GM19395 (cell line): ENCODE measurements around the gene TMEM98.
"Not testable (repeated sequence)": the region's sequence is repeated elsewhere in the genome, so short reads cannot be mapped to it uniquely, and the experiment has no call there.

Source experiments
- ATAC-seq: cut with Tn5 transposase; IDR thresholded peaks from one replicate; pipeline ENCODE4 v1.9.1; 2021; ENCODE audit warnings: mild to moderate bottlenecking, moderate library complexity; ENCODE audit not compliant: unreplicated experiment

Gene TMEM98

DNA sequence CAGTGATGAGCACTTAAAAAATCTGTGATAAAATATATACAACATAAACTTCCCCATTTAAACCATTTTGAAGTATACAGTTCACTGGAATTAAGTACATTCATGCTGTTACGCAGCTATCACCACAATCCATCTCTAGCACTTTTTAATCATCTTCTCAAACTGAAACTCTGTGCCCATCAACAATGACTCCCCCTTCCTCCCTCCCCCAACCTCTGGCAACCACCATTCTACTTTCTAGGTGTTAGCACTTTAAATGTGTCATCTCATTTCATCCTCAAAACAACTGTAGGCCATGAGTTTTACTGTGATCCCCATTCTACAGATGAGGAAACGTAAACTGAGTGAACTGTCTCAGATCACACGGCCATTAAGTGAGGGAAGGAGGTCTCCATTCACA is 13.8 kb upstream of the TMEM98 start:
- no peak for ATAC-seq

DNA sequence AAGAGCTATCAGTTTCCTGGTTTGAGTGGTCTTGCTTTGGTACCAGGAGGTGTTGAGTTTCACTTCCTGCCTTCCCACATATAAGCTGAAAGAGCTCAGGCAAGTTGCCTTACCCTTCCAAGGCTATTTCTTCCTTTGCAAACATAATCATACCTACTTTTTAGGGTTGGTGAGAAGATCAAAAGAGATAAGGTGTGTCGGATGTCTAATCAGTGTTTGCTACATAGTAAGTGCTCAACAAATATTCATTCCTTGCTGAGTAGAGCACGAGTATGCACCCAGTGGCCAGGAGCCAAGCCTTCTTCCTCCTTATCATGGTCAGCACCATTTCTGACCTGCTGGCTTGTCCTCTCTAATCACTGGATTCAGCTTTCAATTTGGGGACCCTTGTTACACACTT is 12.7 kb upstream of the TMEM98 start:
- ATAC-seq = no peak

DNA sequence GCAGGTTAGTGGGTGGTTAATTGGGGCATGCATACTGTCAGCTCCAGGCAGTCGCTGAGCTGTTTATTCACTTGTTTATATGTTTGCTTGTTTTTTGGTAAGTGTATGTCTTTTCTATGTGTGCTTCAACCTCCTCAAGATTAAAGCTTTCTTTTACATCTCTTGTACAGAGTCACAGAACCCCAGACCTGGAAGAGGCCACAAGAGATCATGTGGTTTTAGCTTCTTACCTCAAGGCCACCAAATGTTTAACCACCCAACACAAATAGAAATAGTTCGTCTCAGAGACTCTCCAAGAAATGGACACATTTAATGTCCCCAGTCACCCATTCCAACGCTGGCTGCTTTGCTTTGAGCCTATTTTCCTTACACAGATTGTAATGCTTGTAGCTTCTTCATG is 11.8 kb upstream of the TMEM98 start:
- ATAC-seq = no peak

DNA sequence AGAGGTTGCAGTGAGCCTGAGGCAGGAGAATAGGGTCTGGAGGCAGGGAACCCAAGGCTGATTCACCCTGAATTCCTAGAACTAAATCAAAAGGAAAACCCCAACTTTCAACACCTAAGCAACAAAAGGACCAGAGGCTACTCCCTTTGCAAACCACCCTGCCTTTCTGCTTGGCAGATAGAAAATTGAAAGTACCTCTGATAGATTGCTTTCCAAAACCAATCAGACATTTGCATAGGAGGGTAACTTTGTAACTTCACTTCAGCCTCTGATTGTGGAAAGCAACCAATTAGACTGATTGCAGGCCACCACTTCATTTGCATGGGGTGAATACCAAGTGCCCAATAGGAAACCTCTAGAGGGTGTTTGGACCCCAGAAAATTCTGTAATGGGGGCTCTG is 10.9 kb upstream of the TMEM98 start:
- ATAC-seq = no peak

DNA sequence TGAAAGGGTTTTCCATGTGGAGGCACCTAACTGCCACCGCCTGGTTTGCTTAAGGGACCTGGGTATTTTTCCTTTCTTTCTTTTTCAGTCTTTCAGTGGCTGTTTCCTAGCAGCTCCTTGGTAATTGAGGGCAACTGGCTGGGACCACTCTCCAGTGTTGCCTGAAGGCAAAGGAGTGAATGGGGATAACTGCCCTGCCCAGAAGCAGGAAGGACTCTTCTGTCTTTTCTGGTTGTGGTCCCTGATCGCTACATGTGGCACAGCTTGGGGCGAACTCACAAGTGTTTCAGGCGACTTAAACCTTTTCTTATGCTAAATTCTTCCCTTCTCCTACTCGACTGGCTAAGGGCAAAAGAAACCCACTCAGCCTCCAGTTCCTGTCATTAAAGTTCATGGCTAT is 10.1 kb upstream of the TMEM98 start:
- no peak for ATAC-seq

DNA sequence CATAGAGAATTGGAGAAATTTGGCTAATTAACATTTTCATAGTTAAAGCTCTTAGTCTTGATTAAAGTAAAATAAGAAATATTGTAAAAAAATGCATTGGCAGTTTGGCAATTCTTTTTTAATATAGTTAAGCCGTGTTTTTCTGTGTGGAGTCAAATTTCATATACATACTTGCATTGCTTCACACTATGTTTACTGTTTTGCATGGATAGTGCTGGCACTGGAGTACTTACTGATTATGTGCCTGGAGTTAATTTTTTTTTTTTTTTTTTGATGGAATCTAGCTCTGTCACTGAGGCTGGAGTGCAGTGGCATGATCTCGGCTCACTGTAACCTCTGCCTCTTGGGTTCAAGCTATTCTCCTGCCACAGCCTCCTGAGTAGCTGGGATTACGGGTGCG is 8.1 kb upstream of the TMEM98 start:
- not testable (repeated sequence) for ATAC-seq

DNA sequence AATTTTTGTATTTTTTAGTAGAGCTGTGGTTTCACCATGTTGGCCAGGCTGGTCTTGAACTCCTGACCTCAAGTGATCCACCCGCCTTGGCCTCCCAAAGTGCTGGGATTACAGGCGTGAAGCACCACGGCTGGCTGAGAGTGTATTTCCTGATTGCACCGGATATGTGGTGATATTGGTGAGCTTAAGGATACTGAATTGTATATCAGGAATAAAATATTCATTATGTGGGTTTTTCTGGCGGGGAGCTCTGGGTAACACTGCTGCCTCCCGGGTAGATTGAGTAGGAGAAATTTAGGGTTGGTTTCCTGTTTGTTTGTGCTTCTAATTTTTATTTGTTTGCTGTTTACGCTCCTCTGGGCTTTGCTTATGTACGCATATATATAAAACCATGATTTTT is 7.7 kb upstream of the TMEM98 start:
- ATAC-seq = no peak

DNA sequence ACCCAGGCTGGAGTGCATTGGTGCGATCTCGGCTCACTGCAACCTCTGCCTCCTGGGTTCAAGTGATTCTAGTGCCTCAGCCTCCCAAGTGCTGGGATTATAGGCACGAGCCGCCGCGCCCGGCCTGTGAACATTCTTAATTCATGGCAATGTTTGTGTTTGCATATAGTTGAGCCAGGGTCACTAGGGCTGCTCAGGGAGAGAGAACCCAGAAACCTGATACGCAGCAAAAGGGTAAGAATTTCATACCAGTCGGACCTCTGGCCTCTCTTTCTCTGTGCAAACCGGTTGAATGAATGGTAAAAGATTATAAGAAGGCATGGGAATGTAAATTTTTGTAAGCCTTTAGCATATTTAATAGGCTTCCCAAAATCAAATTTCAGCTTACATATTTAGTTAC is 6.9 kb upstream of the TMEM98 start:
- no peak for ATAC-seq

DNA sequence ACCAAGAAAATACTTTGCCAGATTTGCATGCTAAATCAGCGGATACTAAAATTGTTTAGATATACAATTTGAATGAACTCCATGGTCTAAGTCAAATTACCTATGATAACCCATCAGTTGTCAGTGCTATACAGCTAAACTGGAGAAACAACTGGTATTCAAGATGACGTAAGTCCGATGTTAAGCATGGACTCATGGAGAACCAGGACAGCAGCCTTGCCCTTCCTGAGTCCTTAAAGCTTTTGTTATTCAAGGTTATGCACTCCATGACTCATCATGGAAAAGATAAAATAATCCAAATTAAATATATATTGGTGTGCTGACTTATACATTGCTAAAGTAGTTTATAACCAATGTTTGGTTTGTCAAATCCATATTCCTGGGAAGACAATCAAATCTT is 4.0 kb upstream of the TMEM98 start:
- ATAC-seq = not testable (repeated sequence)

DNA sequence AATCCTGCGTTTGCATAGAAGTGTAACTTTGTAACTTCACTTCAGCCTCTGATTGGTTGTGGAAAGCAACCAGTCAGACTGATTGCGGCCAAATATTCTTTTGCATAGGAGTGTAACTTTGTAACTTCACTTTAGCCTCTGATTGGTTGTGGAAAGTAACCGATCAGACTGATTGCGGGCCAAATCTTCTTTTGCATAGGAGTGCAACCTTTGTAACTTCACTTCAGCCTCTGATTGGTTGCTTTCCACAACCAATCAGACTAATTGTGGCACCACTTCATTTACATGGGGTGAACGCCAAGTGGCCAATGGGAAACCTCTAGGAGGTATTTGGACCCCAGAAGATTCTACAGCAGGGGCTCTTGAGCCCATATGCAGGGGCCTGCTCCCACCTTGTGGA is 1.8 kb upstream of the TMEM98 start:
- ATAC-seq = no peak

DNA sequence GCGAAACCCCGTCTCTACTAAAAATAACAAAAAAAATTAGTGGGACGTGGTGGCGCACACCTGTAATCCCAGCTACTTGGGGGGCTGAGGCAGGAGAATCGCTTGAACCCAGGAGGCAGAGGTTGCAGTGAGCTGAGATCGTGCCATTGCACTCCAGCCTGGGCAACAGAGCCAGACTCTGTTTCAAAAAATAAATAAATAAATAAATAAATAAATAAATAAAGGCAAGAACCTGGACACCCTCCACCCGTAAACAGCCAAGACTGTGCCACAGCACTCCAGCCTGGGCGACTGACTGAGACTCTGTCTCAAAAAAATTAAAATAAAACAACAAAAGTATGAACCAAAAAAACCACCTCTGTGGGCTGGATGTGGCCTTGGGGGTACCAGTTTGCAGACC is 1.2 kb upstream of the TMEM98 start:
- not testable (repeated sequence) for ATAC-seq

DNA sequence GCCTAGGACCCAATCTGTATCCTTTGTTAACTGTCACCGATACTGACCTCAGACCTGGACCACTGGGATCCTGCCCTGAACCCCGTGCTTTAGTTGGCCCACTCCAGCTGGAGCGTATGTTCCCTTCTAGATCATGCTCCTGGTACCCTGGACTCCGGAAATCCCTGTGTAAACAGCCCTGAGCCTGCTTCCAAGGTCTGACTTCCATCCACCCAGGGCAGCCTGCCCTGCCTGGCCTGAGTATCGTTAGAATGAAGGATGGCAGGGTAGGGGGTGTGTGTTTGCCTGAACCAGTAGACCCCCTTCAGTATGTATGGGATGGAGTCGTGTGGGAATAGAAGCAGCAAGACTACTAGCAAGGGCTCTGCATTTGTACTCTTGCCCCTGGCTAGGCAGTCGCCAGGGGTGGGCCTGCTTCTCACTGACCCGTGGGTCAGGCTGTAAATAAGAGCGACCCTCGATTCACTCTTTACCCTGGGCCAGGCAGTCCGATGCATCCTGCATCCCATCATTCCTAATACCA is 691 bp upstream of the TMEM98 start:
- no peak for ATAC-seq

DNA sequence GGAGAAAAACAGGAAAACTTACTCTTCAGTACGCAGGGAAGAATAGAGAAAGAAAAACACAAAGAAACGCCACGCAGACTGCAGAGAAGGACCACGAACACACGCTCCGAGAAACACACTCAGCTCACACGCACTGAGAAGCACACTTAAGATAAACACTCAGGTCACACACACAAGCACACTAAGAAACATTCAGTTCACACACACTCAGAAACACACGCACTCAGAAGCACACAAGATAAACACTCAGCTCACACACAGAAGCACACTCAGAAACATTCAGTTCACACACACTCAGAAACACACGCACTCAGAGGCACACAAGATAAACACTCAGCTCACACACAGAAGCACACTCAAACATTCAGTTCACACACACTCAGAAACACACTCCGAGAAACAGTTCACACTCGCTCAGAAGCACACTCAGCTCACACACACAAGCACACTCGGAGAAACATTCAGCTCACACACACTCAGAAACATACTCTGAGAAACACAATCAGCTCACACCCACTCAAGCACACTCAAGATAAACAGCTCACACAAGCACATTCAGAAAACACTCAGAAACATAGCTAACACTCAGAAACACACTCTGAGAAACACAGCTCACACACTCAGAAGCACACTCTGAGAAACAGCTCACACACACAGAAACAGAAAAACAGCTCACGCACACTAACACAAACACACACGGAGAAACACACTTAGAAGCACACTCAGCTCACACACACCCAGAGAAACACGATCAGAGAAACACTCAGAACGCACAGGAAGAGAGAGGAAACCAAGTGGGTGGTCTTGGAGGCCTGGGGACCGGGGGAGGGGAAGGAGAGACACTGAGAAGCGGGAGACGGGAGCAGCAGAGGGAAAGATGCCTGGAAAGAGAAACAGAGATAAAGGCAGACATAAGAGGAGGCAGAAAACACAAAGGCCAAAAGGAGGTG is 908 bp downstream of the TMEM98 start:
- no peak for ATAC-seq

DNA sequence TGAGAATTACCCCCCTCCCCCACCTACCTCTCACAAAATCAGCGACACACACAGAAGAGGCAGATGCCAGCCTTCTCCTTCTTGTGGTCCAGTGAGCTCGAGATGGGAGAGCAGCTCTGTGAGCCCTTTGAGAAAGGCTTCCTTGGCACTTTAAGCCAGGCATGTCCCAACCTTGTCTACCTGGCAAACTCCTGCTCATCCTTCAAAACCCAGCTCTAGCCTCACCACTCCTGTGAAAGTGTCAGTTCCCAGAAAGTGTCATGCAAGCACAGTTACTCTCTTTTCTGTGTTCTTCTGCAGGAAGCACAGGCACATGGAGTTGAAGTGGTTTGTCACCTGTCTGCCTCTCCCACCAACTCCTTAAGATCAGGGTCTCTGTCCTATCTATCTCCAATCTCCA is 1.6 kb downstream of the TMEM98 start:
- no peak for ATAC-seq

DNA sequence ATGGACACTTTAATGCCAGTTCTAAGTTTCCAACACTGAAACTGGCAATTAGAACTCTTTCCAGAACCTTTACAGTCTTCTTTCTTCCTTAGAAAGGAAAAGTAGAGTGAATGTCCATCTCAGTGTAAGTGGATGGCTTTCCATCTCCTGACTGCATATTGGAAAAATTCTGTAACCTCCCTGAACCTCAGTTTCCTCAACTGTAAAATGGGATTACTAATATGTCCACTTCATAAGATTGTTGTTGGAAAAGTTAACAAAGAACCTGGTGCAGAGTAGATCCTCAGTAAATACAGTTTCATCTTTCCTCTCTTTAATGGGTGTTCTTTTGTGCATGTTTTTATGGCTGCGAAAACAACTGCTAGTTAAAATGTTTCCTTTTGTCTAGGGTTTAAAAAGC is 2.6 kb downstream of the TMEM98 start:
- no peak for ATAC-seq

DNA sequence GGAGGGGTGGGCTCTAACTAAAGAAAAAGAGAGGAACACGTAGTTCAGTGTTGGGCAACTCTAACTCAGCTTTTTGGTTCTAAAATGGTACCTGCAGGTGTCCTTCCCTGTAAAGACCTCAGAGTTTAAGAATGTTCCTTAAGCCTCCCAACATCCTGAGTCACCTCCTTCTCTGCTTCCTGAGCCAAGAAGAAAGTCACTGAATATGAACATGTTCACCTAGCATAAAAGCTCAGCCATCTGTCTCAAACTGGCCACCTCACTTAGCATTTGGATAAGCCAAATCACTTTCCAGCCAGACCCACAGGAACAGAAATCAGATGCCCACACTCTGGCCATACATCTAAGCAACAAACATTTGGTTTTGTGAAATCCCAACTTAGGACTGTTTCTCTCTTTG is 3.7 kb downstream of the TMEM98 start:
- no peak for ATAC-seq

DNA sequence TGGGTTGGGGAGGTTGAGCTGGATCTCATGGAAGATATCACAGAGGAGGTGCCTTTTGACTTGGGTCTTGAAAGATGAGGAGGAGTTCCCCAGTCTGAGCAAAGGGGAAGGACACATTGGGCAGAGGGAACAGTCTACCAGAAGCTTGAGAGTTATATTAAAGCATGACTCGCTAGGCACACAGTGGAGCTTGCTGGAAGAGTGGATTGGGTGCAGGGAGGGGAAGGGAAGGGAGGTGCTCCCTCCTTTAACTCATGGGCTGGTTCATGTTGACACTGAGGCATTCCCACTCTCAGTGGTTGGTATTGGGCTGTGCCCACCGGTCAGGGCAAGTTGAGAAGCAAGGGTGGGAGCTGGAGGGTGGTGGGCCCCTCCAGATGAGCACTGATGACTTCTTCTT is 5.9 kb downstream of the TMEM98 start:
- no peak for ATAC-seq

DNA sequence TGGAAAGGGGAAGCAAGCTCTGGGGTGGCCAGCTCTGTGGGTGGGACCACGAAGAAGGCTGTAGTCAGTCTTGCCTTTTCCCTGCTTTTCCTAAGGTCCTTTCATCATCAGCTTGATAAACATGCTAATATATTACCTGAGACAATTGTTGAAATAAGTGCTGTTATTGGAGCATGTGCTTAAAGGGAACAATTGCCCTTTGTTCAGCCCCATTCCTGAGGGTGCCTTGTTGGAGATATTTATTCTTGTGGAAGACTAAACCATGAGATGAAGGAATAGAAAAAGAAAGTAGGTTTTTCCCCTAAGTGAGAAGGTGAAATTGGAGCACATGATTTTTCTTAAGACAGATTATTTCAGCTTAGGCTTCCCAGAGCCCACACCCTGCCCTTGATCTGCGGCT is 7.8 kb downstream of the TMEM98 start:
- ATAC-seq = no peak

DNA sequence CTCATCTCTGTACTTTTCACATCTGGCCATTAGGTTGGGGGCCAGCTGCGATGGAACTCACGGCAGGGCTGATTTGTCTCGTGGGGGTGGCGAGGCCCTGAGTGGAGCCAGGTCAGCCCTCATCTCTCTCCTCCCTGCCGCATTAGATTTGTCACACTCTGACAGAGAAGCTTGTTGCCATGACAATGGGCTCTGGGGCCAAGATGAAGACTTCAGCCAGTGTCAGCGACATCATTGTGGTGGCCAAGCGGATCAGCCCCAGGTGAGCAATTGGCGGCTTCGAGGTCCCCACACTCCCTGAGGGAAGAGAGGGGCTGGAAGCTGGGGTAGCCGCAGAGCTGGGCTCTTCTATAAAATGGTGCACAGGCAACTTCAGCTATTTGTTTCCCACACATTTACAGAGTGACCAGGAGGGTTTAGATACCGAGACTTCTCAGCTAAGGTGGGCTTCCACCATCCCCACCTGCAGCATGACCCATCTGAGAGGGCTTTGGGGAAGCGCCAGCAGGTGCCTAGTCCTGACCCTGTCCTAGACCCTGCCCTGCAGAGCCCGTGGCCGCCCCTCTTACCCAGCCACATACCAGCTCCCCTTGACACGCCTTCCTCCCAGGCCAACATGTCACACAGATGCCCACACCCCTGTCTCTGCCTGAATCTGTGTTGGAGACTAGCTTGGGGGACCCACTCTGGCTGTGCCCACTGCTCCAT is 8.4 kb downstream of the TMEM98 start:
- ATAC-seq = no peak

DNA sequence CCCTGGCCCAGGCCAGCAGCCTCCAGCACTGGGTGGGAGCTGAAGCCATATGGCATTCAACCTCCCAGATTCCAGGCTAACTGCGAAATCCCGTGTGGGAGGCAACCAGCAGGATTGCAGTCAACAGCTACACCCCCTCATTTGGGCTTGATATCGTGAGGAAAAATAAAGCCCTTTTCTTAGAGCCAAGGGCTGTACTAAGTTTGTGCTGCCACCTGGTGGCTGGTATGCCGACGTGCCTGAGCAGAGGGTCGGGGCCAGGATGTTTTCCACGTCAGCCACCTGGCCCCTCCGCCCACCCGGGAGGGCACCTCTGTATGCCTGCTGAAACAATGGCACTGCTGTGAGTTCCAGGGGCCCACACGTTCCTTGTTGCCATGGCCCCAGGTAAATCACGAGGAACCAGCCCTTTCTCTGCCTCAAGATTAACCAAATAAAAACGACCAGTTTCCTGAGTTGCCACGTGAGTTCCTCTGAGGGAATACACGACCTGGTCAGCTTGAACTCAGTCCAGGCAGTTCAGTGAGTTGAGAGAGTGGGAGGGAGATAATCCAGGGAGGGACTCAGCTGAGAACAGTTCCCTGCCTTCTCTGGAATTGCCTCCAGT is 9.0 kb downstream of the TMEM98 start:
- ATAC-seq = no peak

DNA sequence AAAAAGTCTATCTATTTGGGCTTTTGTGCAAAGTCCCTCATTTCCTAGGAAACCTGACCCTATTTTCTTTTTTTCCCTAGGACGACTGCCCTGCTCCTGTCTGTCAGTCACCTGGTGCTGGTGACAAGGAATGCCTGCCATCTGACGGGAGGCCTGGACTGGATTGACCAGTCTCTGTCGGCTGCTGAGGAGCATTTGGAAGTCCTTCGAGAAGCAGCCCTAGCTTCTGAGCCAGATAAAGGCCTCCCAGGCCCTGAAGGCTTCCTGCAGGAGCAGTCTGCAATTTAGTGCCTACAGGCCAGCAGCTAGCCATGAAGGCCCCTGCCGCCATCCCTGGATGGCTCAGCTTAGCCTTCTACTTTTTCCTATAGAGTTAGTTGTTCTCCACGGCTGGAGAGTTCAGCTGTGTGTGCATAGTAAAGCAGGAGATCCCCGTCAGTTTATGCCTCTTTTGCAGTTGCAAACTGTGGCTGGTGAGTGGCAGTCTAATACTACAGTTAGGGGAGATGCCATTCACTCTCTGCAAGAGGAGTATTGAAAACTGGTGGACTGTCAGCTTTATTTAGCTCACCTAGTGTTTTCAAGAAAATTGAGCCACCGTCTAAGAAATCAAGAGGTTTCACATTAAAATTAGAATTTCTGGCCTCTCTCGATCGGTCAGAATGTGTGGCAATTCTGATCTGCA is 12.9 kb downstream of the TMEM98 start:
- ATAC-seq = no peak
